GM12878 (cell line): ENCODE data around the gene TTC32. TPM values are rescaled to one million over a fixed set of nuclear protein-coding genes. Genes with fewer than 3 reads are reported as not detected.

Source experiments
- ATAC-seq: fragments of 200-7000 bp; cut with Tn5 transposase; 3 replicates; pipeline ENCODE4 v1.9.1; 2020; ENCODE audit warnings: mild to moderate bottlenecking, moderate library complexity
- BruUV-seq: library from RNA; stranded (reverse); fragments of 400-500 nt; replicated peaks from 2 replicates; lab custom pipeline; 2021; lab: Mats Ljungman, UMichigan
- CTCF ChIA-PET: fragments of 300-600 bp; sonication (Branson Sonifier 250); formaldehyde crosslinking; extraction: SDS; loops from one replicate; lab custom pipeline; 2021; ENCODE audit warnings: inconsistent platforms; lab: Yijun Ruan, JAX
- POLR2A ChIA-PET: fragments of 350-600 bp; formaldehyde crosslinking; extraction: SDS; loops from one replicate; lab custom pipeline; 2021; ENCODE audit warnings: inconsistent platforms; lab: Charles Lee
- RAD21 ChIA-PET: fragments of 300-600 bp; sonication (Branson Sonifier 250); formaldehyde crosslinking; loops from one replicate; lab custom pipeline; 2023; ENCODE audit warnings: antibody characterized with exemption; ENCODE audit not compliant: unreplicated experiment; lab: Charles Lee
- SMC1A ChIA-PET: fragments of 300-600 bp; sonication (Branson Sonifier 250); formaldehyde crosslinking; loops from one replicate; lab custom pipeline; 2023; ENCODE audit not compliant: unreplicated experiment, uncharacterized antibody; lab: Charles Lee
- DNase-seq: peaks from one replicate; pipeline ENCODE4 v3.0.0-alpha.2; 2011; ENCODE audit warnings: low read depth, low spot score
- FAIRE-seq: peaks from 3 replicates; lab custom pipeline; 2011; peaks lifted over from hg19 to GRCh38; lab: Jason Lieb, UNC
- H2AFZ ChIP-seq: 2 replicates; pipeline ENCODE4 v1.6.0; 2011; ENCODE audit warnings: low read depth, low read length, control low read depth; ENCODE audit not compliant: control insufficient read depth
- H3K27ac ChIP-seq: 2 replicates; pipeline ENCODE4 v1.5.1; 2011; ENCODE audit warnings: control low read depth; ENCODE audit not compliant: control insufficient read depth, insufficient read depth
- H3K27me3 ChIP-seq, 2 experiments: replicated peaks in 1 of 2; 2 replicates each; pipeline versions ENCODE4 v1.6.0 to v1.6.1; 2011; ENCODE audit warnings: low read length in 1 of 2; ENCODE audit not compliant: control insufficient read depth in 2 of 2, insufficient read depth in 2 of 2
- H3K36me3 ChIP-seq, 2 experiments: 2 replicates each; pipeline ENCODE4 v1.5.1; 2011; ENCODE audit warnings: low read length in 1 of 2; ENCODE audit not compliant: control insufficient read depth in 2 of 2, insufficient read depth in 2 of 2
- H3K4me1 ChIP-seq: 2 replicates; pipeline ENCODE4 v1.6.1; 2011; ENCODE audit warnings: mild to moderate bottlenecking, low read length, moderate library complexity, mixed read lengths; ENCODE audit not compliant: control insufficient read depth, insufficient read depth
- H3K4me2 ChIP-seq: 2 replicates; pipeline ENCODE4 v1.6.0; 2011; ENCODE audit warnings: control low read depth; ENCODE audit not compliant: control insufficient read depth, insufficient read depth
- H3K4me3 ChIP-seq: fragments of 200-600 bp; sonication (generic); 2 replicates; pipeline ENCODE4 v1.5.1; 2016
- H3K79me2 ChIP-seq: 2 replicates; pipeline ENCODE4 v1.6.0; 2011; ENCODE audit warnings: low read length; ENCODE audit not compliant: control insufficient read depth, insufficient read depth
- H3K9ac ChIP-seq: 2 replicates; pipeline ENCODE4 v1.8.0; 2011; ENCODE audit warnings: low read length, control low read depth, mixed read lengths; ENCODE audit not compliant: control insufficient read depth, insufficient read depth
- H3K9me3 ChIP-seq: replicated peaks from 3 replicates; pipeline ENCODE4 v1.5.1; 2011; ENCODE audit warnings: mild to moderate bottlenecking, low read length; ENCODE audit not compliant: control insufficient read depth, insufficient read depth
- H4K20me1 ChIP-seq: 2 replicates; pipeline ENCODE4 v1.6.0; 2011; ENCODE audit not compliant: control insufficient read depth, insufficient read depth
- CHD4 ChIP-seq: fragments of 200-600 bp; sonication (generic); IDR thresholded peaks from 2 replicates; pipeline ENCODE4 v1.6.1; 2016; ENCODE audit warnings: mild to moderate bottlenecking
- EP300 ChIP-seq, 2 experiments: fragments of 150-350 bp in 1 of 2; IDR thresholded peaks; 2 replicates each; pipeline ENCODE4 v1.6.1; 2011 to 2012; ENCODE audit warnings: low read depth in 2 of 2, low read length in 2 of 2, borderline replicate concordance in 1 of 2, improper control_type of control experiment in 1 of 2, inconsistent platforms in 1 of 2; ENCODE audit not compliant: control insufficient read depth in 1 of 2
- SMAD1 ChIP-seq: fragments of 450-650 bp; IDR thresholded peaks from 2 replicates; pipeline ENCODE4 v1.6.1; 2018; ENCODE audit warnings: mild to moderate bottlenecking, low read depth; ENCODE audit not compliant: partially characterized antibody
- ZNF592 ChIP-seq: fragments of 450-650 bp; IDR thresholded peaks from 2 replicates; pipeline ENCODE4 v1.6.1; 2017; ENCODE audit warnings: mild to moderate bottlenecking, moderate library complexity
- WGBS: methylation state at CpG from one replicate; pipeline ENCODE4 v1.1.6; 2016; ENCODE audit warnings: low lambda C conversion rate; ENCODE audit not compliant: insufficient replicate concordance, insufficient coverage; ENCODE audit errors: missing lambda C conversion rate; 5-methylcytosine and 5-hydroxymethylcytosine counted together
- in situ Hi-C: fragments of 300-500 bp; cut with MboI; formaldehyde crosslinking; loops from 9 replicates; pipeline ENCODE4 v1.14.3; 2018; ENCODE audit warnings: mixed read lengths
- intact Hi-C: fragments of 100-400 bp; cut with micrococcal nuclease; formaldehyde crosslinking; loops from one replicate; pipeline ENCODE4 v1.14.2; 2022; ENCODE audit not compliant: unreplicated experiment
- polyA plus RNA-seq, 11 experiments: library from polyadenylated mRNA; depleted of rRNA in 4 of 11; unstranded in 6 of 11; stranded (reverse) in 5 of 11; fragments of >200 nt; fragmentation: Nextera tagmentation in 4 of 11; fragmentation: Illumina TruSeq in 1 of 11; extraction: Ambion mirVana in 4 of 11; extraction: Trizol in 1 of 11; gene quantifications; 1 replicate in 1 of 11; 2 replicates in 10 of 11; pipeline versions ENCODE4 v1.2.1 to v1.2.3, GENCODE V29; 2011 to 2016; ENCODE audit warnings: inconsistent platforms in 2 of 11, missing spikeins in 2 of 11, low read depth in 1 of 11
- total RNA-seq, 4 experiments: library from RNA; depleted of rRNA in 3 of 4; stranded (reverse); fragments of >200 nt in 3 of 4; fragmentation: Illumina TruSeq in 1 of 4; extraction: Trizol in 1 of 4; gene quantifications; 2 replicates each; pipeline versions ENCODE4 v1.2.1 to v1.2.3, GENCODE V29; 2013 to 2021

TTC32 gene
- total and polyA plus RNA-seq, 10 of the 15 experiments (the other 5 are each of a cell fraction or from before 2014, with no cell fraction given), result 11.1 to 30.0 (median 19.7) TPM

GRCh38 chr2:19933351-19933981 is 31.7 kb upstream of the TTC32 start (continued):
- no peak for TF ChIP-seq ZNF592
- TF ChIP-seq CHD4, result no peak

GRCh38 chr2:19932928-19933327 is 31.1 kb upstream of the TTC32 start:
- ChIA-PET POLR2A (interaction anchor here (1.9 kb wide), 1 partner anchor 34 kb away, joined by 6 read pairs; no protein-coding TSS in a partner anchor), CTCF (interaction anchor here (0.7 to 1.9 kb wide), 7 partner anchors 10 to 38 kb away, joined by 3 to 6 read pairs (median 4); no protein-coding TSS in a partner anchor), SMC1A (interaction anchor here (0.6 to 2.5 kb wide), 9 partner anchors 8 to 291 kb away, joined by 3 to 14 read pairs (median 4); no protein-coding TSS in a partner anchor), RAD21 (interaction anchor here (0.9 to 1.6 kb wide), 6 partner anchors 23 to 55 kb away, joined by 3 to 6 read pairs (median 3); no protein-coding TSS in a partner anchor)
- peaks cover 0 to 10% of the 10 kb centered on the region in 2 experiments; a peak in 2 of 4 replicates for H3K36me3 ChIP-seq
- DNase-seq (no peak), ATAC-seq (peak; percentile 71; the same call in 1 of the 3 replicates), FAIRE-seq (no peak)
- intact Hi-C loops, result no loop called here
- H3K4me2 ChIP-seq, result no peak overlapping the region
- H3K27ac ChIP-seq, result no peak overlapping the region
- TF ChIP-seq EP300 (IDR thresholded peaks at IDR 0.05; ENCODE audit: borderline replicate concordance in 1 of 2, control insufficient read depth in 1 of 2, low read depth in 2 of 2, low read length in 2 of 2), result 0 out of 4 replicates have a peak, but pooled peaks of 1 of the 2 experiments have one; percentile 9
- no peak for TF ChIP-seq SMAD1
- 97% methylated on average over 2 of the region's 2 CpGs for WGBS
- no peaks in the 10 kb centered on the region for H3K27me3 ChIP-seq
- in situ Hi-C loops, result no loop called here
- H4K20me1 ChIP-seq, result no peaks in the 10 kb centered on the region
- no peak overlapping the region for H3K4me3 ChIP-seq
- no peak overlapping the region for H3K9ac ChIP-seq
- no TSS peak for BruUV-seq
- H3K79me2 ChIP-seq, result no peaks in the 10 kb centered on the region
- H2AFZ ChIP-seq, result no peak overlapping the region
- H3K4me1 ChIP-seq, result no peaks in the 10 kb centered on the region
- H3K9me3 ChIP-seq, result peaks cover 2% of the 10 kb centered on the region; the same call in 2 of the 3 replicates
